ENCODE results near the gene ADGRV1.

DNA sequence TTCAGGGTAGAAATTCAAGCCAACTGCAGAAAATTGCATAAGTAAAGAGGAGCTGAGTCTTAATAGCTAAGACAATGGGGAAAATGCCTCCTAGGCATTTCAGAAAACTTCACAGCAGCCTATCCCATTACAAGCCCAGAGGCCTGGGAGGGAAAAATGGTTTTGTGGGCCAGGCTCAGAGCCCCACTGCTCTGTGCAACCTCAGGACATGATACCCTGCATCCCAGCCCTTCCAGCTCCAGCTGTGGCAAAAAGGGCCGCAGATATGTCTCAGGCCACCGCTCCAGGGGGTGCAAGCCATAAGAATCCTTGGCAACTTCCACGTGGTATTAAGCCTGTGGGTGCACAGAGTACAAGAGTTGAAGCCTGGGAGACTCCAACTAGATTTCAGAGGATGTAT, 437.5 kb downstream of the ADGRV1 start:
- TF ChIP-seq, protein P1, sequence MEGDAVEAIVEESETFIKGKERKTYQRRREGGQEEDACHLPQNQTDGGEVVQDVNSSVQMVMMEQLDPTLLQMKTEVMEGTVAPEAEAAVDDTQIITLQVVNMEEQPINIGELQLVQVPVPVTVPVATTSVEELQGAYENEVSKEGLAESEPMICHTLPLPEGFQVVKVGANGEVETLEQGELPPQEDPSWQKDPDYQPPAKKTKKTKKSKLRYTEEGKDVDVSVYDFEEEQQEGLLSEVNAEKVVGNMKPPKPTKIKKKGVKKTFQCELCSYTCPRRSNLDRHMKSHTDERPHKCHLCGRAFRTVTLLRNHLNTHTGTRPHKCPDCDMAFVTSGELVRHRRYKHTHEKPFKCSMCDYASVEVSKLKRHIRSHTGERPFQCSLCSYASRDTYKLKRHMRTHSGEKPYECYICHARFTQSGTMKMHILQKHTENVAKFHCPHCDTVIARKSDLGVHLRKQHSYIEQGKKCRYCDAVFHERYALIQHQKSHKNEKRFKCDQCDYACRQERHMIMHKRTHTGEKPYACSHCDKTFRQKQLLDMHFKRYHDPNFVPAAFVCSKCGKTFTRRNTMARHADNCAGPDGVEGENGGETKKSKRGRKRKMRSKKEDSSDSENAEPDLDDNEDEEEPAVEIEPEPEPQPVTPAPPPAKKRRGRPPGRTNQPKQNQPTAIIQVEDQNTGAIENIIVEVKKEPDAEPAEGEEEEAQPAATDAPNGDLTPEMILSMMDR (IDR thresholded peaks at IDR 0.05), result no peak
- TF ChIP-seq POLR2A (IDR thresholded peaks at IDR 0.05), result no peak

Measured in thyroid gland (tissue), 4 donors.